Gastrocnemius medialis (tissue), 4 donors: ENCODE measurements around the gene MEGF11. TPM values are rescaled to one million over a fixed set of nuclear protein-coding genes. Genes with fewer than 3 reads are reported as not detected.

Experiments used
- ATAC-seq, 2 donors: fragments of 150-250 bp; one replicate each; pipeline ENCODE4 v1.9.1; 2016
- DNase-seq, 2 donors: peaks; one replicate each; pipeline ENCODE4 v3.0.0-alpha.2; 2019
- H3K27ac ChIP-seq, 4 donors: fragments of 200-600 bp; sonication (generic); 1 replicate in 1 of 4; 2 replicates in 3 of 4; pipeline ENCODE4 v1.5.1; 2016 to 2018; ENCODE audit warnings: mild to moderate bottlenecking in 2 of 4, moderate library complexity in 1 of 4
- H3K27me3 ChIP-seq, 3 donors: fragments of 200-600 bp; sonication (generic) in 2 of 3; 1 replicate in 1 of 3; 2 replicates in 2 of 3; pipeline versions ENCODE4 v1.5.1 to v1.6.0; 2016 to 2019; ENCODE audit warnings: mild to moderate bottlenecking in 1 of 3, moderate library complexity in 1 of 3
- H3K36me3 ChIP-seq, 2 donors: fragments of 200-600 bp; sonication (generic) in 1 of 2; one replicate each; pipeline ENCODE4 v1.5.1; 2017 to 2018
- H3K4me1 ChIP-seq, 2 donors: fragments of 200-600 bp; sonication (generic) in 1 of 2; one replicate each; pipeline ENCODE4 v1.5.1; 2016 to 2017; ENCODE audit warnings: mild to moderate bottlenecking in 2 of 2
- H3K4me3 ChIP-seq, 4 donors: fragments of 200-600 bp; sonication (generic) in 3 of 4; 1 replicate in 1 of 4; 2 replicates in 3 of 4; pipeline ENCODE4 v1.5.1; 2016 to 2019; ENCODE audit warnings: mild to moderate bottlenecking in 2 of 4
- H3K9me3 ChIP-seq, 3 donors: fragments of 200-600 bp; sonication (generic) in 2 of 3; 1 replicate in 1 of 3; 2 replicates in 2 of 3; pipeline ENCODE4 v1.5.1; 2016 to 2019
- CTCF ChIP-seq, 5 experiments: fragments of 450-650 bp in 3 of 5; fragments of 200-600 bp in 2 of 5; sonication (generic) in 2 of 5; IDR thresholded peaks in 4 of 5; conservative IDR thresholded peaks in 1 of 5; 1 replicate in 4 of 5; 2 replicates in 1 of 5; pipeline ENCODE4 v1.5.1; 2016 to 2019; ENCODE audit warnings: antibody characterized with exemption in 5 of 5, mild to moderate bottlenecking in 3 of 5, moderate library complexity in 3 of 5
- POLR2A ChIP-seq, 2 donors: fragments of 450-650 bp; IDR thresholded peaks; one replicate each; pipeline ENCODE4 v1.6.1; 2017; ENCODE audit warnings: antibody characterized with exemption in 2 of 2, mild to moderate bottlenecking in 2 of 2, moderate library complexity in 2 of 2
- in situ Hi-C, 4 donors: fragments of 200-750 bp; cut with MboI; loops; one replicate each; pipeline versions ENCODE4 v1.15.0 to v1.8.0; 2017; ENCODE audit warnings: low sequenced_read_pairs in 4 of 4
- intact Hi-C: fragments of 100-400 bp; cut with DNase I; formaldehyde crosslinking; loops from one replicate; pipeline ENCODE4 v1.15.1; 2023; ENCODE audit warnings: low total_unique reads
- total RNA-seq, 4 donors: library from RNA; depleted of rRNA; stranded (reverse); fragments of >200 nt; gene quantifications; one replicate each; pipeline versions ENCODE4 v1.1.0 to v1.2.3, GENCODE V29; 2016

Gene MEGF11
- total RNA-seq, 4 donors from 2014 or later = not detected

DNA sequence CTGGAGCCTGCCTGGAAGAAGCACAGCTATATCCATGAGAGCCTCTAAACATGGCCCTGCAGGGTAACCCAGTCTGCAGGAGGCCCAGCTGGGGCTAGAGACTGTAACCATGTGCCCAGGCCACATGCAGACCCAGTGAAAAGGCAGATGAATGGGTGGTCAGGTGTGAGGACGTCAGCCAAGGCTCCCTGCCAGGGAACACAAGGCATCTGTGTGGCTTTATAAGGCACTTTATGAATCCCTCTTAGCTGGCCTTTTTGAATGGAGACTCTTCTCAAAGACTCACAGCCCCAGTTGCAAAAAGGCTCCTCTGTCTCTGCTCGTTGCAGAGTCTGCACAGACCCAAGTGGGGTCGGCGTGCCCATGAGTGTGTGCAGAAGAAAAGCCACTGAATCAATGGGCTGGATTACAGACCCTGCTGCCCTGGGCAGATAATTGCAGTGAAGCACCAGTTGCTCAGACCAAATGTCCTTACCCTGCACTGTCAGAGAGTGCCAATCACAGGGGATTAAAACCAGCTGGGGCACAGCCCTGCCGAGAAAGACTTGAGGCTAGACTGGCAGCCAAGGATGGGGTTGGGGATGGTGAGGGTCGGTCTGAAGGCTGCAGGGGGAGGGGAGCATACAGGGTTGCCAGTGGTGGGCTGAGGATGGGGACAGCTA, 230.1 kb downstream of the MEGF11 start:
- H3K4me1 ChIP-seq = no peaks in the 10 kb centered on the region
- in situ Hi-C loops = no loop called here

DNA sequence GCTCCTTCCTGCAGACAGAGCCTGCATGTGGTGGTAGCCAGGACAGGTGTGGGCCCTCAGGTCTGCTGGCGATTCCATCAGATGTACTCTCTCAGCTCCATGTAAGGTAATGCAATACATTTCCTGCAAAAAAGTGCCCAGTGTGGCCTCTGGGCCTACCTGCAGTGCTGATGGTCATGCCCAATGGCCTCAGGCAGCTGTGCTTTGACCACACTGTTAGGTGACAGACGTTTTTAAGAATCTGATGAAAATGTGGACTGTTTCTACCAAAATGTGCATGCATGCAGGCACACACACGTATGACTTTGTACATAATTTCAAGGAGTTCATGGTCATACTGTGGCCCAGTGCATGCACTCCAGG, 231.4 kb downstream of the MEGF11 start:
- TF ChIP-seq CTCF (IDR thresholded peaks at IDR 0.05 in 4 of 5, conservative IDR thresholded peaks at IDR 0.05 in 1 of 5) = no peak
- TF ChIP-seq POLR2A (IDR thresholded peaks at IDR 0.05) = no peak
- no peaks in the 10 kb centered on the region for H3K36me3 ChIP-seq
- H3K9me3 ChIP-seq = no peaks in the 10 kb centered on the region
- no peak overlapping the region for H3K4me3 ChIP-seq
- intact Hi-C loops (no loop called here), in situ Hi-C loops (no loop called here)
- H3K27me3 ChIP-seq = no peaks in the 10 kb centered on the region
- no peak for DNase-seq
- no peak overlapping the region for H3K27ac ChIP-seq
- no peaks in the 10 kb centered on the region for H3K4me1 ChIP-seq
- ATAC-seq = no peak

More for the DNA sequence above, 230.1 kb downstream of the MEGF11 start:
- Histone ChIP-seq H3K36me3 (no peaks in the 10 kb centered on the region), H3K27me3 (no peaks in the 10 kb centered on the region), H3K27ac (no peak overlapping the region), H3K4me3 (no peak overlapping the region), H3K9me3 (no peaks in the 10 kb centered on the region)
- ATAC-seq = no peak
- DNase-seq = no peak
- TF ChIP-seq CTCF (IDR thresholded peaks at IDR 0.05 in 4 of 5, conservative IDR thresholded peaks at IDR 0.05 in 1 of 5) (no peak), POLR2A (IDR thresholded peaks at IDR 0.05) (no peak)
- intact Hi-C loops = no loop called here

DNA sequence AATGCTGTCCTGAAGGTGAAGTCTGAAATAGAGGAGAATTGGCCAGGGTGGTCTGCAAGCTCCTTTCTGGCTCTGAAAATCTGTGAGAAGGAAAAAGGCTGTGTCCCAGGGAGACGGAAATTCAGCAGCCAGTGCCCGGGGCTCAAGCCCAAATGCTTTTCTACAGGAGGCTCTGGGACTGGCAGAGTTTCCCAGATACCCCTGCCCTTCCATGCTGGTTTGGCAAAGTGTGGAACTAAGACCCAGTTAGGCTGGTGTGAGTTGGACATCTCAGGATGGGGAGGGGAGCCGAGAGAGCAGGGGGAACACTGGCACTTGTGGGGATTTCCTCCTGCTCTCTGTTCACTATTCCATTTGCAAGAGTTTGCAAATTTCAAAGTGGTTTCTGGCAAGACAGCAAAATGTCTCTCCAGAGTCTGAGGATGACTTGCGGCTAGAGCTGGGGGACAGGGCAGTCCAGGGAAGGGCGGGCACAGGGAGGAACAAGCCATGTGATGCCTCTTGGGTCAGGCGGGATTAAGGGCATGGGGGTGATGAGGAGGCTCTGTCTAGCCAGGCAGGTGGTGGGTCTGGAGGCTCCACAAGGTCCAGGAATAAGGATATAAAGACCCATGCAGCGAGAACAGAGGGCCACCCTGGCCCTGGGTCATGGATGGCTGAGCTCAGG, 231.9 kb downstream of the MEGF11 start:
- DNase-seq (no peak), ATAC-seq (no peak)
- in situ Hi-C loops (no loop called here), intact Hi-C loops (no loop called here)
- TF ChIP-seq CTCF (IDR thresholded peaks at IDR 0.05 in 4 of 5, conservative IDR thresholded peaks at IDR 0.05 in 1 of 5) = no peak
- TF ChIP-seq POLR2A (IDR thresholded peaks at IDR 0.05) = no peak
- Histone ChIP-seq H3K4me1 (no peaks in the 10 kb centered on the region), H3K27ac (no peak overlapping the region), H3K36me3 (no peaks in the 10 kb centered on the region), H3K4me3 (no peak overlapping the region), H3K9me3 (no peaks in the 10 kb centered on the region), H3K27me3 (no peaks in the 10 kb centered on the region)

- in situ Hi-C loops (no loop called here), intact Hi-C loops (no loop called here)
- Histone ChIP-seq H3K27me3 (peaks cover 0 to 3% (median 0%) of the 10 kb centered on the region in 3 donors), H3K4me1 (no peaks in the 10 kb centered on the region), H3K36me3 (no peaks in the 10 kb centered on the region), H3K27ac (no peak overlapping the region), H3K4me3 (no peak overlapping the region), H3K9me3 (no peaks in the 10 kb centered on the region)
- no peak for TF ChIP-seq POLR2A (IDR thresholded peaks at IDR 0.05)
- no peak for TF ChIP-seq CTCF (IDR thresholded peaks at IDR 0.05 in 4 of 5, conservative IDR thresholded peaks at IDR 0.05 in 1 of 5)
- no peak for DNase-seq
- ATAC-seq = no peak
These were observed 233.6 kb downstream of the MEGF11 start for GRCh38 chr15:66019826-66020398.
